Measurements from ENCODE around the gene DLG2. TPM values are rescaled to one million over a fixed set of nuclear protein-coding genes. Genes with fewer than 3 reads are reported as not detected.

The DLG2 gene
- total RNA-seq, 1 donor from 2014 or later, result 0.43 TPM

DNA sequence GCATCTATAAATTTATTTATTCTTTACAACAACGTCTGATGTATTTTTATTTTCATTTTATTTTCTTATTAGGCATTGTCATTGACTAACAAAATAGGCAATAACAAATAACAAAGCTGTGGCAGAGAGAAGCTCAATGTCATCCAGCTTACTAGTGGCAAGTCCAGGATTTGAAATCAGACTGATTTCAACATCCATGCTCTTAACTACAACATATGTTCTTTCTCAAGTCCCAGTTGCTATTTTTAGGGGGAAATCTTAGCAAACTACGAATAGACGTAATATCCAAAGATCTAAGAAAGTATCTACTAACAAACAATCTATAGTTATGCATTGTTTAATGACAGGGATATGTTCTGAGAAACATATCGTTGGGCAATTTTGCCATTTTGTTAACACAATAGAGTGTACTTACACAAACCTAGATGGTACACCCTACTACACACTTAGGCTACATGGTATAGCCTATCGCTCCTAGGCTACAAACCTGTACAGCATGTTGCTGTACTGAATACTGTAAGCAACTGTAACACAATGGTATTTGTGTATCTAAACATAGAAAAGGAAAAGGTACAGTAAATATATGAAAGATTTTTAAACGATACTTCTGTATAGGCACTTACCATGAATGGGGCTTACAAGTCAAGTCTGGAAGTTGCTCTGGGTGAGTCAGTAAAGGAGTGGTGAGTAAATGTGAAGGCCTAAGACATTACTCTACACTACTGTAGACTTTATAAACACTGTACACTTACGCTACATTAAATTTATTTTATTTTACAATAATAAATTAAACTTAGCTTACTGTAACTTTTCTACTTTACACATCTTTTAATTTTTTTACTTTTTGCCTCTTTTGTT, 151.3 kb downstream of the DLG2 start:
- TF ChIP-seq, protein P1, sequence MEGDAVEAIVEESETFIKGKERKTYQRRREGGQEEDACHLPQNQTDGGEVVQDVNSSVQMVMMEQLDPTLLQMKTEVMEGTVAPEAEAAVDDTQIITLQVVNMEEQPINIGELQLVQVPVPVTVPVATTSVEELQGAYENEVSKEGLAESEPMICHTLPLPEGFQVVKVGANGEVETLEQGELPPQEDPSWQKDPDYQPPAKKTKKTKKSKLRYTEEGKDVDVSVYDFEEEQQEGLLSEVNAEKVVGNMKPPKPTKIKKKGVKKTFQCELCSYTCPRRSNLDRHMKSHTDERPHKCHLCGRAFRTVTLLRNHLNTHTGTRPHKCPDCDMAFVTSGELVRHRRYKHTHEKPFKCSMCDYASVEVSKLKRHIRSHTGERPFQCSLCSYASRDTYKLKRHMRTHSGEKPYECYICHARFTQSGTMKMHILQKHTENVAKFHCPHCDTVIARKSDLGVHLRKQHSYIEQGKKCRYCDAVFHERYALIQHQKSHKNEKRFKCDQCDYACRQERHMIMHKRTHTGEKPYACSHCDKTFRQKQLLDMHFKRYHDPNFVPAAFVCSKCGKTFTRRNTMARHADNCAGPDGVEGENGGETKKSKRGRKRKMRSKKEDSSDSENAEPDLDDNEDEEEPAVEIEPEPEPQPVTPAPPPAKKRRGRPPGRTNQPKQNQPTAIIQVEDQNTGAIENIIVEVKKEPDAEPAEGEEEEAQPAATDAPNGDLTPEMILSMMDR (IDR thresholded peaks at IDR 0.05), result no peak

DNA sequence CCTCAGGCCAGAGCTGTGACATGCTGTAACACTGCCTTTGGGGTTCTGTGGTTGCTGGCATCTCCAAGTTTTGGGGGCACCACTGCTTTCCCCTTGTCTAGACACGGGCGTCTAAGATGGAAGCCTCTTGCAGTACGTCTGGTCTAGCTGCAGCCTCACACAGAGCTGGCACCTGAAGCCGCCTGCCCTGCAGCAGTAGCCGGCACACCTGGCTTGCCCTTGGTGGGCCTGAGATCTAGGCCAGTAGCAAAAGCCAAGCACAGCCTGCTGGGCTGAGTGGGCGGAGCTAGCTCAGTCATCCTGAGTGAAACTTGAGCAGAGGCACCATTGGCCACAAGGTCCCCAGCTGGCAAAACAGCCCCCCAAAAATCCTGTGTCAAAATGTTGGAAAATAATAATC, 154.2 kb downstream of the DLG2 start:
- no peak overlapping the region for H3K27ac ChIP-seq
- no peak for DNase-seq (ENCODE audit: low spot score in 2 of 2)
- H3K4me3 ChIP-seq, result no peak overlapping the region
- H3K9me3 ChIP-seq, result peaks cover 0 to 38% of the 10 kb centered on the region in 2 donors
- H3K4me1 ChIP-seq, result no peaks in the 10 kb centered on the region
- H3K36me3 ChIP-seq, result no peaks in the 10 kb centered on the region
- no peaks in the 10 kb centered on the region for H3K27me3 ChIP-seq
- intact Hi-C loops (cut with DNase I), result no loop called here
- TF ChIP-seq, protein P1 (IDR thresholded peaks at IDR 0.05), result no peak

More for the DNA sequence above, 151.3 kb downstream of the DLG2 start:
- Histone ChIP-seq H3K27ac (no peak overlapping the region), H3K27me3 (no peaks in the 10 kb centered on the region), H3K4me3 (no peak overlapping the region), H3K4me1 (no peaks in the 10 kb centered on the region), H3K36me3 (no peaks in the 10 kb centered on the region), H3K9me3 (peaks cover 0 to 31% of the 10 kb centered on the region in 2 donors)
- intact Hi-C loops (cut with DNase I), result no loop called here
- DNase-seq (ENCODE audit: low spot score in 2 of 2), result no peak

DNA sequence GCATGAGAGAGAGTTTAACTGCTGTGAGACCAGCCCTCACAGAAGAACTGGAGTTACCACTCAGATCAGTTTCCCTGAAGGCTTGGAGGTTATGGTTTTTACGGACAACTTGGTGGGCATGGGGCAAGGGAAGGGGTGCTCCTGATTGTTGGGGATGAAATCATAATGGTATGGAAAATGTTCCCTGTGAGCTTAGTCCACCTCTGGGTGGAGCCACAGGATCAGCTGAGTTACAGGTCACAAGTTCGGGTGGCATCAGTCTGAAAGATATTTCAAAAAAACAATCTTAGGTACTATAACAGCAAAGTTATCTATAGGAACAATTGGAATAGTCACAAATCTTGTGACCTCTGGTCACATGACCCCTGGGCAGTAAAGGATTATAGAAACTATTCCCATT, 162.9 kb downstream of the DLG2 start:
- Histone ChIP-seq H3K27me3 (no peaks in the 10 kb centered on the region), H3K4me1 (no peaks in the 10 kb centered on the region), H3K9me3 (peaks cover 0 to 59% of the 10 kb centered on the region in 2 donors), H3K36me3 (peaks cover 0 to 2% of the 10 kb centered on the region in 2 donors), H3K4me3 (no peak overlapping the region), H3K27ac (no peak overlapping the region)
- intact Hi-C loops (cut with DNase I), result no loop called here
- TF ChIP-seq, protein P1 (IDR thresholded peaks at IDR 0.05), result no peak
- DNase-seq (ENCODE audit: low spot score in 2 of 2), result no peak

DNA sequence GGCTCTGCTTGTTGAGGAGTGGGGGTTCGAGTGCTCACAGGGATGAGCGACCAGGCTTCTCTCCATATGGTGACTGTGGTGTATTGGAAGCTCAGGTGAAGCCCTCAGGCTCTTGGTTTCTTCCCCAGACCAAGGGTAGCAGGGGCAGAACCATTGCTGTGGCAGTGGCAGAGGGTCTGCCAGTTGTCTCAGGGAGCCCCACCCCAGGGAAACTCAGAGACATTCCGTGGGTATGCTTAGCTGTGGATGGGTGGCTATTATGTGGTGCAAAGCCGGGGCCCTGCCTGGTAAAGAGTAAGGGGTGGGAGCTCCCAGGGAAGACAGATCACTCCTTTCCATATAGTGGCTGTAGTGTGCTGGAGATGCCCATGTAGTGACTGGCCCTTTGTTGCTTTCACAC, 167.8 kb downstream of the DLG2 start:
- no peaks in the 10 kb centered on the region for H3K27me3 ChIP-seq
- TF ChIP-seq, protein P1 (IDR thresholded peaks at IDR 0.05), result no peak
- H3K9me3 ChIP-seq, result peaks cover 11 to 87% of the 10 kb centered on the region in 2 donors
- no peak overlapping the region for H3K4me3 ChIP-seq
- H3K27ac ChIP-seq, result no peak overlapping the region
- intact Hi-C loops (cut with DNase I), result no loop called here
- H3K4me1 ChIP-seq, result no peaks in the 10 kb centered on the region
- no peak for DNase-seq (ENCODE audit: low spot score in 2 of 2)
- peaks cover 0 to 2% of the 10 kb centered on the region in 2 donors for H3K36me3 ChIP-seq

DNA sequence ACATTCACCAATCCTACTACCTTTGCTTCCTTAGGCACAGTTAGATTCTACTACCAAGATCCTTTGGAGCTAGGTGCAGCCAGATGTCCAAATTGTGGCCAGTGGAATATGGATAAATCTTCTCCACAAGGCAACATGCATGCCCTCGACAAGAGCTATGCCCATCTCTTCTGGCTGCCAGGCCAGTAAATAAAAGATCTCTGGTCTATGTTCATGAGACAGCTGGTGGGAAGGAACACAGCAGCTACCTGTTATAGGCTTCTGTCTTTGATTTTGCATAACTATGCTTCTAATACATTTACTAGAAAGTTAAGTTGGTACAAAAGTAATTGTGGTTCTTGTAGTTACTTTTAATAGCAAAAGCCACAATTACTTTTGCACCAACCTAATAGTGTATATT, 182.7 kb downstream of the DLG2 start:
- Histone ChIP-seq H3K9me3 (peaks cover 0 to 19% of the 10 kb centered on the region in 2 donors), H3K27me3 (no peaks in the 10 kb centered on the region), H3K4me1 (peaks cover 0 to 4% of the 10 kb centered on the region in 2 donors), H3K36me3 (no peaks in the 10 kb centered on the region), H3K4me3 (no peak overlapping the region), H3K27ac (no peak overlapping the region)
- intact Hi-C loops (cut with DNase I), result no loop called here
- no peak for DNase-seq (ENCODE audit: low spot score in 2 of 2)
- TF ChIP-seq, protein P1 (IDR thresholded peaks at IDR 0.05), result no peak
